Astrocyte (in vitro differentiated cells and primary cell): ENCODE measurements around the gene TMED6. TPM values are rescaled to one million over a fixed set of nuclear protein-coding genes. Genes with fewer than 3 reads are reported as not detected.

Source experiments
- DNase-seq: peaks from one replicate; pipeline ENCODE4 v3.0.0-alpha.2; 2010; ENCODE audit warnings: low read depth
- FAIRE-seq: peaks from 2 replicates; lab custom pipeline; 2011; peaks lifted over from hg19 to GRCh38; lab: Jason Lieb, UNC
- H2AFZ ChIP-seq: 2 replicates; pipeline ENCODE4 v1.6.0; 2012; ENCODE audit warnings: low read depth, low read length, inconsistent platforms
- H3K27ac ChIP-seq: 2 replicates; pipeline ENCODE4 v1.5.1; 2011; ENCODE audit warnings: low read depth, low read length, inconsistent platforms
- H3K27me3 ChIP-seq: 2 replicates; pipeline ENCODE4 v1.6.0; 2011; ENCODE audit warnings: low read length, inconsistent platforms; ENCODE audit not compliant: insufficient read depth
- H3K36me3 ChIP-seq: 2 replicates; pipeline ENCODE4 v1.5.1; 2011; ENCODE audit warnings: low read length, inconsistent platforms; ENCODE audit not compliant: insufficient read depth
- H3K4me1 ChIP-seq: 2 replicates; pipeline ENCODE4 v1.5.1; 2011; ENCODE audit warnings: low read length, inconsistent platforms; ENCODE audit not compliant: insufficient read depth
- H3K4me2 ChIP-seq: 2 replicates; pipeline ENCODE4 v1.6.0; 2012; ENCODE audit warnings: low read length, inconsistent platforms
- H3K4me3 ChIP-seq: 2 replicates; pipeline ENCODE4 v1.5.1; 2011; ENCODE audit warnings: low read depth, mild to moderate bottlenecking, low read length, inconsistent platforms; ENCODE audit not compliant: insufficient read depth
- H3K79me2 ChIP-seq: 2 replicates; pipeline ENCODE4 v1.6.0; 2012; ENCODE audit warnings: mild to moderate bottlenecking, low read length, inconsistent platforms; ENCODE audit not compliant: insufficient read depth
- H3K9ac ChIP-seq: 2 replicates; pipeline ENCODE4 v1.6.0; 2012; ENCODE audit warnings: mild to moderate bottlenecking, low read length, inconsistent platforms
- H3K9me3 ChIP-seq: 2 replicates; pipeline ENCODE4 v1.5.1; 2012; ENCODE audit warnings: low read depth, mild to moderate bottlenecking, low read length, inconsistent platforms; ENCODE audit not compliant: insufficient read depth
- H4K20me1 ChIP-seq: 2 replicates; pipeline ENCODE4 v1.6.0; 2012; ENCODE audit warnings: low read length, inconsistent platforms; ENCODE audit not compliant: insufficient read depth
- H3K27ac Mint-ChIP-seq: one replicate; pipeline ENCODE4 v1.8.0; 2021; ENCODE audit warnings: mild to moderate bottlenecking, mixed read lengths; ENCODE audit not compliant: unreplicated experiment
- H3K27me3 Mint-ChIP-seq: one replicate; pipeline ENCODE4 v1.8.0; 2021; ENCODE audit warnings: low read depth, mixed read lengths; ENCODE audit not compliant: unreplicated experiment
- H3K36me3 Mint-ChIP-seq: one replicate; pipeline ENCODE4 v1.8.0; 2021; ENCODE audit warnings: low read depth, mixed read lengths; ENCODE audit not compliant: unreplicated experiment
- H3K4me1 Mint-ChIP-seq: one replicate; pipeline ENCODE4 v1.8.0; 2021; ENCODE audit warnings: low read depth, mixed read lengths; ENCODE audit not compliant: unreplicated experiment
- H3K4me3 Mint-ChIP-seq: one replicate; pipeline ENCODE4 v1.8.0; 2021; ENCODE audit warnings: mild to moderate bottlenecking, moderate library complexity, mixed read lengths; ENCODE audit not compliant: unreplicated experiment
- H3K9me3 Mint-ChIP-seq: one replicate; pipeline ENCODE4 v1.8.0; 2021; ENCODE audit warnings: mild to moderate bottlenecking, mixed read lengths; ENCODE audit not compliant: unreplicated experiment
- CTCF ChIP-seq: IDR thresholded peaks from 2 replicates; pipeline ENCODE4 v1.5.1; 2011; ENCODE audit warnings: low read depth, mild to moderate bottlenecking, inconsistent platforms, low read length, moderate library complexity; ENCODE audit not compliant: insufficient read depth
- EZH2 ChIP-seq: IDR thresholded peaks from 2 replicates; pipeline ENCODE4 v1.6.1; 2012; ENCODE audit warnings: mild to moderate bottlenecking, low read length, inconsistent platforms; ENCODE audit not compliant: insufficient read depth
- total RNA-seq: library from RNA; stranded (reverse); gene quantifications from 2 replicates; pipeline ENCODE4 v1.2.1, GENCODE V29; 2021

The TMED6 gene
- total RNA-seq, 1 donor from 2014 or later = 0.64 TPM

- no peaks in the 10 kb centered on the region for H4K20me1 ChIP-seq
- no peaks in the 10 kb centered on the region for H3K36me3 ChIP-seq
- peak overlapping the region; percentile 47 for H3K4me2 ChIP-seq
- FAIRE-seq (no peak), DNase-seq (no peak)
- Mint-ChIP-seq H3K36me3 (no peaks in the 10 kb centered on the region), H3K4me3 (no peak overlapping the region), H3K9me3 (no peaks in the 10 kb centered on the region), H3K4me1 (peaks cover 17% of the 10 kb centered on the region), H3K27ac (peak overlapping the region; percentile 82), H3K27me3 (no peaks in the 10 kb centered on the region)
- H3K4me3 ChIP-seq = no peak overlapping the region
- no peaks in the 10 kb centered on the region for H3K79me2 ChIP-seq
- H3K9ac ChIP-seq = no peak overlapping the region
- H3K9me3 ChIP-seq = no peaks in the 10 kb centered on the region
- H2AFZ ChIP-seq = no peak overlapping the region
- no peaks in the 10 kb centered on the region for H3K27me3 ChIP-seq
- H3K27ac ChIP-seq = no peak overlapping the region
- peaks cover 25% of the 10 kb centered on the region for H3K4me1 ChIP-seq
- TF ChIP-seq CTCF = no peak
- no peak for TF ChIP-seq EZH2
These were observed 44.2 kb upstream of the TMED6 start for GRCh38 chr16:69395859-69396186.

GRCh38 chr16:69393898-69394849, 42.6 kb upstream of the TMED6 start:
- Histone ChIP-seq H3K27ac (no peak overlapping the region), H3K9ac (no peak overlapping the region), H3K79me2 (no peaks in the 10 kb centered on the region), H3K4me2 (no peak overlapping the region), H3K9me3 (no peaks in the 10 kb centered on the region), H3K27me3 (no peaks in the 10 kb centered on the region), H3K36me3 (no peaks in the 10 kb centered on the region), H3K4me3 (no peak overlapping the region), H4K20me1 (no peaks in the 10 kb centered on the region), H2AFZ (no peak overlapping the region), H3K4me1 (peaks cover 21% of the 10 kb centered on the region)
- H3K27ac Mint-ChIP-seq = no peak overlapping the region
- DNase-seq = no peak
- peaks cover 13% of the 10 kb centered on the region for H3K4me1 Mint-ChIP-seq
- H3K9me3 Mint-ChIP-seq = no peaks in the 10 kb centered on the region
- H3K4me3 Mint-ChIP-seq = no peak overlapping the region
- FAIRE-seq = no peak
- H3K27me3 Mint-ChIP-seq = no peaks in the 10 kb centered on the region
- no peaks in the 10 kb centered on the region for H3K36me3 Mint-ChIP-seq
- TF ChIP-seq CTCF (no peak), EZH2 (no peak)

GRCh38 chr16:69386596-69386995, 35.0 kb upstream of the TMED6 start:
- peaks cover 17% of the 10 kb centered on the region for H3K36me3 ChIP-seq
- Mint-ChIP-seq H3K4me1 (peaks cover 12% of the 10 kb centered on the region), H3K4me3 (peak overlapping the region; percentile 90), H3K36me3 (peaks cover 5% of the 10 kb centered on the region), H3K27ac (no peak overlapping the region), H3K27me3 (no peaks in the 10 kb centered on the region), H3K9me3 (no peaks in the 10 kb centered on the region)
- no peak for FAIRE-seq
- no peaks in the 10 kb centered on the region for H3K9me3 ChIP-seq
- H3K4me1 ChIP-seq = no peaks in the 10 kb centered on the region
- H2AFZ ChIP-seq = no peak overlapping the region
- H3K79me2 ChIP-seq = peaks cover 45% of the 10 kb centered on the region
- TF ChIP-seq EZH2 (no peak), CTCF (no peak)
- DNase-seq = peak; percentile 38
- H3K27me3 ChIP-seq = no peaks in the 10 kb centered on the region
- H3K9ac ChIP-seq = no peak overlapping the region
- H4K20me1 ChIP-seq = peaks cover 6% of the 10 kb centered on the region
- H3K27ac ChIP-seq = no peak overlapping the region
- H3K4me2 ChIP-seq = peak overlapping the region; percentile 95
- peak overlapping the region; percentile 89 for H3K4me3 ChIP-seq
